GM19467 (cell line): ENCODE results near the gene KIAA1549.
"Not testable (repeated sequence)": the region's sequence is repeated elsewhere in the genome, so short reads cannot be mapped to it uniquely, and the experiment has no call there.

Experiments used
- ATAC-seq: cut with Tn5 transposase; IDR thresholded peaks from one replicate; pipeline ENCODE4 v1.9.1; 2021; ENCODE audit warnings: mild to moderate bottlenecking, moderate library complexity; ENCODE audit not compliant: unreplicated experiment

Gene KIAA1549

DNA sequence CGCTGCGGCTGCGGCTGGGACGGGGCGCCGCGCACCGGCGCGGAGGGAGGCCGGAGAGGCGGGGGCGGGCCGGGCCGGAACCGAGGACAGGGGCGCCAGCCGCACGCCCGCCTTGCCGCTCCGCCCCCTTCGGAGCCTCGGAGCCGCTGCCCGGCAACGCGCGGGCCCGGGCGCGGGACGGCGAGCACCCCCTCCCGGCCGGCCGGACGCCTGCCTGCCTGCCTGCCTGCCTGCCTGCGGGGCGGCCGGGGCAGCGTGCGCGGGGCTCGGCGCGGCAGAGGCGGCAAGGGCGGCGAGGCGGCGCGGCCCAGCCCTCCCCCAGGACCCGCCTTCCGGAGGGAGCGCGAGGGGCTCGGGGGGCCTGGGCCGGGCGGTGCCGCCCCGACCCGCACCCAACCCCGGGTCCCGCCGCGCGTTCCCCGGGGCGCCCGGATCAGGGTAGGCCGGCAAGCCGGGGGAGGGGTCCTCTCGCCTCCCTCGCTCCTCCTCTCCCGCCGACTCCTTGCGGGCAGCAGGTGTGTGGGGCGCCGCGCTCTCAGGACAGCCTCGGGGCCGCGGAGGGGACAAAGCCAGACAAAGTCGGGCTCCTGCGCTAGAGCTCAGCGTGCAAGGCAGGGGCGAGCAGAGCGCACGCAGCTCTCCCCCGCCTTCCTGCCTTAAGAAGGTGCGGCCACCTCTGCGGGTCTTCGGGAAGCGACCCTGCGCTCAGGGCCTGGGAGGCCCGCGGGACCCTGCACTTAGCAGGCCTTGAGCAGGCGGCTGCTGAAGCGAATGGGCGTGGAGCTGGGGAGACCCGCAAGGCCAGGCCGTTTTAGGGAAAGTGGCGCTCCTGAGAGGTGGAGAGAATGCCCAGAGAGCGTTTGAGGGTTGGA, at the start of gene KIAA1549:
Gene KIAA1549 (minus strand): TSS at position 58 of the 872 bp plus-strand sequence. CDS start 120 bp downstream, outside the sequence.
- ATAC-seq: peak; percentile 87

DNA sequence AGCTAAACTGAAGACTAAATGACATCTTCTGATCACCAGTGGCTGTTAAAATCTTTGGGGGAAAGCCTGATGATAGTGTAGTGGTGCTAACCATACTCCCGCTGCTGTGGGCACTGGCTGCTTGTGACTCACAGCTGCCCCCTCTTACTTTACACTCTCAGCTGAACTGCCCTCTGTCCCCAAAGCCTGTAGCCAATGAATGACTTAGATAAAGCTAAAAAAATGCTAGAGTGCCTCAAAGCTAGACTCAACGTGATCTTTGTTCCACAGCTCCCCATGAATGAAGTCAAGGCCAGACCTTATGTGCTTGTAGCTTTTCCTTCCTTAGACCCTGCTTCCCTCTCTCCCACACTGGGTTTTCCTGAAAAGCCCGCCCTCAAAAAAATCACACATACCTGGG, 48.2 kb upstream of the KIAA1549 start:
- no peak for ATAC-seq

DNA sequence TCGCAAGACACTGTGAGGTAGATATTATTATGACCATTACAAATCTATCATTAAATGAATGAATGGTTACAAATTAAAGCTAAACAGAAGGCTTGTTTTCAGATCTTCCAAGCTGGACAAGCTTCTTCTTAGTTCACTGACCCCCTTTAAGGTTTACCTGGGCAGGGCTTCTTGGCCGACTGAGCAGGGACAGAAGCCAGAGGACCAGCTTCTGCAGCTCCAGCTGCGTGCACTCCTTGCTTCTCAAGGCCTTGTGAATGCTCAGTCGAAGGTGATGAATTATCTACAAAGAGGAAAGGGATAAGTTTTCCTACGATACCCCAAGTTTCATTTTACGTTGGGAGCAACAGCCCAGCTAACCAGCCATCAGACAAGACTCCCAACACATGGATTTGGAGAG, 45.4 kb upstream of the KIAA1549 start:
- no peak for ATAC-seq

- not testable (repeated sequence) for ATAC-seq
Measured at GRCh38 chr7:139025861-139026260, 44.7 kb upstream of the KIAA1549 start.

GRCh38 chr7:139023076-139023475, 41.9 kb upstream of the KIAA1549 start:
- ATAC-seq: no peak

- no peak for ATAC-seq
Measured at GRCh38 chr7:139022286-139022685, 41.1 kb upstream of the KIAA1549 start.

DNA sequence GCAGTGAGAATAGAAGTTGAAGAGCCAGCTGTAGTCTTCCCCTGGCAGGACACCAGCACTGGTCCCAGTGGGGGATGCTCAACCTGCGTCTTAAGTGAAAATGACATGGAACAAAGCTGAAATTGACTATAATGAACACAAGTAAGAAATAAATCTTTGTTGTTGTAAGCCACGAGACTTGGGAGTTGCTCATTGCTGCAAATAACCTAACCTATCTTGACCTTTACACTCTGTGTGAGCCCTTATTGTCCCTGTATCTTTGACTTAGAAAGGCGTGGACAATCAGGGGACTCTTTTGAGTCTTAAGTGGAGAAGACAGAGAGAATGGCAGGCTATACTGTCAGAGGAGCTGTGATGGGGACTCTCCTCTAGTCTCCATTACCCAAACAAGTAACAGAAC, 37.7 kb upstream of the KIAA1549 start:
- no peak for ATAC-seq

GRCh38 chr7:139016931-139017511, 35.8 kb upstream of the KIAA1549 start:
- ATAC-seq: peak; percentile 90

- no peak for ATAC-seq
Measured at GRCh38 chr7:139011373-139011772, 30.2 kb upstream of the KIAA1549 start.

- ATAC-seq: no peak
Measured at GRCh38 chr7:139004321-139005090, 23.3 kb upstream of the KIAA1549 start.

- ATAC-seq: no peak
Measured at GRCh38 chr7:138999414-138999813, 18.2 kb upstream of the KIAA1549 start.

- no peak for ATAC-seq
Measured at GRCh38 chr7:138992052-138992531, 10.9 kb upstream of the KIAA1549 start.

GRCh38 chr7:138987686-138988085, 6.5 kb upstream of the KIAA1549 start:
- no peak for ATAC-seq

DNA sequence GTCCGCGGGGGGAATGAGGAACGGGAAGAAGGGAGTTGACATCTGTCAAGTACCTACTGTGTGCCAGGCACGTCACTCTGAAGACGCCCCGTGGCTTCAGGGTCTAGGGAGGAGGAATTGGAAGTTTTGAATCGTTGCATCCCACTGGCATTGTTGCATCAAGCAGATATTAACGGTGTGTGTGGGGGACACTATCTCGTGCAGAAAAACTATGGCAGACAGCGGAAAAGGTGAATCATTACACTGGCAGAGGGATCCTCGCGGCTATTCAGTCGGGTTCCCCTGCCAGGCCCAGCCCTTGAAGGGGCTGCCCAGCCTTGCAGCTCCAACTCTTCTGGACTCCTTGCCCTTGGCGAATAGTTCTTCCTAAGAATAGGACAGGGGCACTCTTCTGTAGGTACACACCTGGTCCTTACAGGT, 1.0 kb upstream of the KIAA1549 start:
- ATAC-seq: no peak

GRCh38 chr7:138980563-138981291, 462 bp downstream of the KIAA1549 start:
- ATAC-seq: no peak

DNA sequence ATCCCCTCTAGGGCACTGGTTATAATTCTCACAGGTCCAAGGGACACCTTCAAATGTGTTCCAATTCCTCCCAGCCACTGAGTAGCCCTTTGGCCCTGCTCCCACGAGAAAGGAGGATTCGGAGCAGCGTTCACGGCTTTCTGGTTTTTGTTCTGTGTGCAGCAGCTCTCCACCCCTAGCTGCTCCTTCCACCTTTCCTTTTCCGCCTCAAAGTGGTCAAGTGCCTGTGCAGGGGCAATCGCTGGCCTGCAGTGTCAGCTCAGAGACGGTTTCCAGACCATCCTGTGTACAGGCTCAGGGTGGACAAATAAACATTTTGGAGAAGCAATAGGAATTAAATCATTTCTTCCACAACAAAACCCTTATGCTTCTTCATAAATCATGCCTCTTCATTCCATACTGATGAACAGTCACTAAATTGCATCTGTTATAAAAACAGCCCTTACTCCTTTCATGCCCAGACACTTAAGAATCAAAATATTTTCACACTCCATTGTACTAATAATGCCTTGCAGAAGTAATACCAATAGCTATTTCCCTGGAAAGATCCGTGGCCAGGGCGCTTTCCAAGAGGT, 1.1 kb downstream of the KIAA1549 start:
- no peak for ATAC-seq

GRCh38 chr7:138979226-138979979, 1.8 kb downstream of the KIAA1549 start:
- peak; percentile 38 for ATAC-seq

DNA sequence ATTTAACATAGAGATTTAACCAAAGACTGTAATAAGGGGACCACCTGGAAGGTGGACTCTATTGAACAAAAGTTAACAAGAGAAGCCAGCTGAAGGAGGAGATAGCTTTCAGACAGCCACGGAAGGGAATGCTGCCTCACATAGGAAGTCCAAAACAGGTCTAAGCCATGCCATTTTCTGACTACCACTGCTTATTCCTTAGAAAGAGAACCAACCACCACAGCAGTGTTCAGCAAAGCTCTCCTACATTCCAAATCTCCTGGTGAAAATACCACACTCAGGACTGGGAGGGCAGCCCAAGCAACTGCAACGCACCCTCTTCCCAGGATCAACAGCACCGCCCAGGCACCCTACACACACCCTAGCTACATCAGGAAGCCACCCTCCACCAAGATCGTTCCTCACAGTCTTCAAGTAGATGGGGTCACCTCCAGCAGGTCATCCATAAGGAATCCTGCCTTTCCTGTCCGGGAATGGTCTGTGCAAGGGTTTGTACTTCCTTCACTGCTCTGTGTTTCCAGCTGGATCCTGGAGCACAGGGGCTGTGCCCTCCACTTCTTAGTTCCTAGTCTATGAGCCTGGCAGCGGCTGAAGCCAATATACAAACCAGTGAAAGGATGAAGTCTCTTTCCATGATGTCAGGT, 2.5 kb downstream of the KIAA1549 start:
- no peak for ATAC-seq

DNA sequence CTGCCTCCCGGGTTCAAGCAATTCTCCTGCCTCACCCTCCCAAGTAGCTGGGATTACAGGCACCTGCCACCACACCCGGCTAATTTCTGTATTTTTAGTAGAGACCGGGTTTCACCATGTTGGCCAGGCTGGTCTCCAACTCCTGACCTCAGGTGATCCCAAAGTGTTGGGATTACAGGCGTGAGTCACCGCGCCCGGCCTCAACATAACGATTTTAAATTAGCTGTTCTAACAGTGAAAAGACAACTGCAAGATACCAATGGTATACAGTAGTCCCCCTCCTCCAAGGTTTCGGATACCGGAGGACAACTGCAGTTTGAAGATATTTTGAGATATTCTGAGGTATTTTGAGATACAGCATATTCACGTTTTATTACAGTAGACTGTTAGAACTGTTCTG, 5.0 kb downstream of the KIAA1549 start:
- ATAC-seq: not testable (repeated sequence)
